GM19455 (cell line): ENCODE measurements around the gene ULBP1.
"Not testable (repeated sequence)": the region's sequence is repeated elsewhere in the genome, so short reads cannot be mapped to it uniquely, and the experiment has no call there.

ENCODE experiments used
- ATAC-seq: cut with Tn5 transposase; IDR thresholded peaks from one replicate; pipeline ENCODE4 v1.9.1; 2021; ENCODE audit not compliant: unreplicated experiment

ULBP1 gene

DNA sequence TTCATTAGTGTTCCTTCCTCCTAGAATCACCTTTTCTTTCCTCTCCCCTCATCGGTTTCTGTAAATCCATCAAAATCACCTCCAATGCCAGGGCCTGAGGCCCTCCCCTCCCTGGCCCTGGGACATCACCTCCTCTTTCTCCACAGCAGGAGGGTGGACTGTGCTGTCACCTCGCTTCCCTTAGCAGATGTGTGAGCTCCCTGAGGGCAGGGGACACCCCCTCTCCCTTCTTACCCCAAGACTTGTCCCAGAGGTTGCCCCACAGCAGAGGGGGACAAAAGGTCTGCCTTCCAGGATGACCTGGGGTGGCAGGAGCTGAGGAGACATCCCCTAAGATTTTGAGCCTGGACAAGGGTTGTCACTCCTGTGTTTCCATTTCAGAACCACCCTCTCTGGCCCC lies 5.9 kb downstream of the ULBP1 start:
- ATAC-seq, result no peak

DNA sequence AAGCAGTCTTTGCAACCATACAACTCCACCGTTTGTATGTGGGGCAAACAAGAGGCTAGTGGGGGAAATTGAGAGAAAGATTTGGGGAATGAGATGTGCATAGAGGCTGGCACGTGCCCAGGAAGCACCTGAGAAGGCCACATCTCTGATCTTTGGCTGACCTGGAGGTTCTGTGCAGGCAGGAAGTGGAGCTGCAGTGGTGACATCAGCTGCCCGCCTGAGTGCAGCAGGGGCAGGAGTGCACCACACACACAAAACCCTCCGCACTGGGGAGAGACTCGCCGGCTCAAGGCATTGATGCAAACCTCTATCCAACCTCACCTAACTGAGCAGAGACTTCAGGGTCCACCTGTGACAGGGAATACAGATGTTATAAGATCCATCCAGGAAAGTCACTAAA lies 10.7 kb downstream of the ULBP1 start:
- ATAC-seq, result not testable (repeated sequence)

DNA sequence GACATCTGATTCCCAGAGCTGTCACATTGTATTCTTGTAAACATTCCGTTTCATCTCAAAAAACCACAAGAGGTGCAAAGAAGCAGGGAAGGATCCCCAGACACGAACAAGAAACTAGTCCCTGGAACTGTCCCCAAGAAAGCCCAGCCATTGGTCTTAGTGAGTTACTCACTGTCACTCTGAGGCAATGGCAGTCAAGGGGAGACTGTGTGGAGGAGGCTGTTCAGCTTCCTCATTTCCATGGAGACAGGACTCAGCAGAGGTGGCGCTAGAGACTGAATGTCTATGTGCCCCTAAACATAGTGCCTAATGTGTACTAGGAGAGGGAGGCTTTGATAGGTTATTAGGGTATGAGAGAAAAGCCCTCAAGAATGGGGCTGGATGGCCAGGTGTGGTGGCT lies 11.1 kb downstream of the ULBP1 start:
- ATAC-seq, result no peak

DNA sequence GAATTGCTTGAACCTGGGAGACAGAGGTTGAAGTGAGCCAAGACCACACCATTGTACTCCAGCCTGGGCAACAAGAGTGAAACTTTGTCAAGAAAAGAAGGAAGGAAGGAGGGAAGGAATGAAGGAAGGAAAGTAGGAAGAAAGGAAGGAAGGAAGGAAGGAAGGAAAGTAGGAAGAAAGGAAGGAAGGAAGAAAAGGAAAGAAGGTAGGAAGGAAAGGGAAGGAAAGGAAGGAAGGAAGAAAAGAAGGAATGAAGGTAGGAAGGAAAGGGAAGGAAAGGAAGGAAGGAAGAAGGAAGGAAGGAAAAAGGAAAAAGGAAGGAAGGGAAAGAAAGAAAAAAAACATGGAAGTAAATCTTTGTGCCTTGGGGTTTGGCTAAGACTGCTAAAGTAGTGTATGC lies 11.7 kb downstream of the ULBP1 start:
- ATAC-seq, result no peak

DNA sequence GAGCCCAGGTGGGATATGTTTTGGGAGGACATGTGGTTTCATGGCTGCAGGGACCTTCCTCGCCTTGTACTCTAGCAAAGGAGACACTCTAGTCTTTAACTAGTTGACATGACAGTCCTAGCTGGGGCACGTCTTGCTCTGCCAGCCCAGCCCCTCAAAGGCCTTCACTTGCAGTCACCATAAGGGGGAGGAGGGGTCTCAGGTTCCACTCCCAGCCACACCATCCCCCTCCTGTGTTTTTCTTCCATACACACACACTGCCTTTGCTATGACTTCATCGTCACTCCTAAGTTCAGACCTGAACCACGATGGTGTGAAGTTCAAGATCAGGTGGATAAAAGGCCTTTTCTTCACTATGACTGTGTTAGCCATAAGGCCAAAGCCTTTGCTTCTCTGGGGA lies 13.5 kb downstream of the ULBP1 start:
- no peak for ATAC-seq

DNA sequence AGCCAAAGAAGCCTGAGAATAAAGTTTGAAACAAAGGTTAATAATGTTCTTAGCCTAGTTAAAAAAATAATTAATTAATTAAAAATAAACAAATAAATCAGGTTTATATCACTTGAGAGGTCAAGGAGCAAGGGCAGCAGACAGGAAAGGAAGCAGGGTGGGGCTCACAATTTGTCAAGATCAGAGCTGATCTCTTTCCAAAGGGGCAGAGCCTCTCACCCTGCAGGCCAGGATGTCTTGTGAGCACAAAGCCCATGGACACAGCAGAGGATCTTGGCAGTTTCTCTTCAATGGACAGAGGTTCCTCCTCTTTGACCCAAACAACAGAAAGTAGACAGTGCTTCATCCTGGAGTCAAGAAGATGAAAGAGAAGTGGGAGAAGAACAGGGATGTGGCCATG lies 14.9 kb downstream of the ULBP1 start:
- ATAC-seq, result no peak

DNA sequence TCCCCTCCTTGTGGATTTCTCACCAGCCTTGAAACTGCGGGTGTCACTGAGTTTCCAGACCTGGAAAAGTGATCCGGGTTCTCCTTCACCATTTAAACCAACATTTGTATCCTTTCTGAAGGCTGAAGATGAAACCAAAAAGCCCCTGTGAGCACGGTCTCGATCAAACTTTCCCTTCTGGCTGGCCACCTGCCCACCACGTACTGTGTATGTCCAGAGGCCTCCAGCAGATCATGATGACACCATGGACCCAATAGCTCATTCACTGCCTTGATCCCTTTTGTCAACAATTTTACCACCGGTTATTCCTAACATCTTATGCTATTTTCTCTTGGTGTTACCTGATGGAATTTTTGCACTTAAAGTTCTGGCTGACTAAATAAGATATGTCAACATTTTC lies 15.6 kb downstream of the ULBP1 start:
- ATAC-seq, result no peak

DNA sequence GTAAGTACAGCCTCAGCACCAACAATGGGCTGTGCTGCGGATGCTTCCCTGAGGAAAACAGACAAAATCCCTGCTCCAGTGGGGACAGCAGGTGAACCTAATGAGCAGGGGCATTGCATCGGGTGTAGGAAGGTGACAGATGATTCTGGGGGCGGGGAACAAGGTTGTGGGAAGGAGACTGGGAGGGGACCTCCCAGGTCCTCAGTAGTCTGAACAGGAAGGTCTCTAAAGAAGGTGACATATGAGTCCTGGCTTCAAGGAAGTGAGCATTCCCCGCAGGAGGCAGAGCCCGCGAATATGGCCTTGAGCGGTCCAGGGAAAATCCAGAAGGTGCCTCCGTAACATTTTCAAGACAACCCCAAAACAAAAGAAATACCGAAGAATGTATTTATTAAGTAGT lies 19.4 kb downstream of the ULBP1 start:
- no peak for ATAC-seq

DNA sequence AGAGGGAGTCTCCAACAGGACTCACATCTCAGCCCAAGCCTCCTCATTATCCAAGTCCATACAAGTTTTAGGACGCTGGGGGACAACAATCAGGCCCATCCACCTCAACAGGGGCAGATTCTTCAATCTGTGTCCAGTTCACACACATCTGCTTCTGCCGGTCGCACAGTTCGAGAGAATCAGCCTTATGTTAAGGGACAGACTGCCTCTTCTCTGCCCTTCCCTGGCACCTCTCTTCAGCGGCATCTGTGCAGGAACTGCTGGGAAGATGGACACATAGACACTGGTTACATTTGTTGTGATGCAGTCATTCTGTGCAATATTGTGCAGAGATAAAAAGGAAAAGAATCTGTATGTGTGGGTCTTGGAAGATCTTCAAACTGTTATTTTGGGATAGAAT lies 21.0 kb downstream of the ULBP1 start:
- ATAC-seq, result no peak

DNA sequence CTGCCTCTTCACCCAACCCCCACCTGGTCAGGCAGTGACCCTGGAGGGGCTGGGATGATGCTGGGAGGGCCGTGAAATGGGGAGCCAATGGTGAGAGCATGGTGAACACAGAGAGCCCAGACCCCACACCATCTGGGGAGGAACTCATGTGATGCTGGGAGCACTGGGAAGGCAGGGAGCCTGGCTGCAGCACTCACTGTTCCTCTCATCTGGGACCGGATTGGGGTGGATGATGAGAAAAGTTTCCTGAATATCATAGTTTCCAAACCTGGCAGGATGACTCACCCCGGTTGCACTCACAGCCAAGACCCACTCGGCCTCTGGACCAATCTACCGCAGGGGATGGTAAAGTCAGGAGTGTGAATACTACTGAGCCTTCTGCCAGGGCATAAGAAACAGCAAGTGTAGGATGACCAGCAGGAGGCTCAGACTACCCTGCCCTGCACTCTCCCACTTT lies 21.8 kb downstream of the ULBP1 start:
- ATAC-seq, result no peak

DNA sequence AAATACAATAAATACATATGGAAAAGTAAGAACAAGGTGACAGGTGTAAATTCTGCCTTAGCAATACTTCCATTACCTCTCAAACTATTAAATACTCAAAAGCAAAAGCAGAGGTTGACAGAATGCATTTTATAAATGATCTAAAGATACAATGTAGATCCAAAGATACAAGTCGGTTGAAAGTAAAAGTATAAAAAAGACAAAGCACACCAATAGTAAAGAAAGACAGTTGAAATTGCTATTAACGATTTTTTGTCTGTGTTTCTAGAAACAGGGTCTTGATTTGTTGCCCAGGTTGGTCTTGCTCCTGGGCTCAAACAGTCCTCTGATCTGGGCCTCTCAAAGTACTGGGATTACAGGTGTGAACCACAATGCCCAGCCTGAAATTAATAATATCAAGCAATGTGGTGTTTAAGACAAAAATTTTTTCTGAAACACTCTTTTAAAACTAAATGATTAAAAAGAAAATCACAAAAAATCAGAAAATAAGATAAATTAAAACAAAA lies 23.9 kb downstream of the ULBP1 start:
- no peak for ATAC-seq

DNA sequence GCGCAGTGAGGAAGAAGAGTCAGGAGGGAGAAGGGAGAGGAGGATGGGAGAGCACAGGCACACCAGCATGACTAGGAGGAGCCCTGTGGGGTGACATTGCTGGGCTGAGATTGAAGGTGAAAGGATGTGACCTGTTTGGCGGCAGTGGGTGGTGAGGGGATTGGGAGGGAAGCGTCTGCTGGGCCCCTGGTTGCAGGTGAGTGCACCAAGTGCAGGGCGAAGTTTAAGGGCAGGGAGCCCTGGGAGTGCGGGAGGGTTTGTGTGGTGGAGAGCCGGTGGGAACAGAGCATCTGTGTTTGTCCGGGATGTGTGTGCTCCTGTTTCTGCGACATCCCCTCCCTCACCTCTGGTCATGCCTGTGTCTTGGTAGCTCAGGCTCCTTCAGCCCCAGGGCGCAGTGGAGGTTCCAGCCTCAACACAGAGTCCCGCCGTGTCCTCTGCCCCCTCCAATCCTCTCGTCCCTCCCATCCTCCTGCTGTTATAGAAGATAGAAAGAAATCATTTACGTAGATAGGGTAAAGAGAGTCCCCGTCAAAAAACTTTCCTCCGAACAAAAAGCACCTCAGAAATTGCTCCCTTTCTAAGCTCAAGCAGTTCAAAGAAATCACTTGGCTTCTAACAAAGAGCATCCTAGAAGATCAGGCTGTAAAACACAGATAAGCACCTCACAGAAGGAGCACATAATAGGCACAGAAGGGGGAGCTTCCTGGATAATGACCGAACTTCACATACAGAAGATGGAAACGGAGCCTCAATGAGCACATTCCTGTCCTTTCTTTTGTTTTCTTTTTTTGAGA lies 25.0 kb downstream of the ULBP1 start:
- ATAC-seq, result no peak

DNA sequence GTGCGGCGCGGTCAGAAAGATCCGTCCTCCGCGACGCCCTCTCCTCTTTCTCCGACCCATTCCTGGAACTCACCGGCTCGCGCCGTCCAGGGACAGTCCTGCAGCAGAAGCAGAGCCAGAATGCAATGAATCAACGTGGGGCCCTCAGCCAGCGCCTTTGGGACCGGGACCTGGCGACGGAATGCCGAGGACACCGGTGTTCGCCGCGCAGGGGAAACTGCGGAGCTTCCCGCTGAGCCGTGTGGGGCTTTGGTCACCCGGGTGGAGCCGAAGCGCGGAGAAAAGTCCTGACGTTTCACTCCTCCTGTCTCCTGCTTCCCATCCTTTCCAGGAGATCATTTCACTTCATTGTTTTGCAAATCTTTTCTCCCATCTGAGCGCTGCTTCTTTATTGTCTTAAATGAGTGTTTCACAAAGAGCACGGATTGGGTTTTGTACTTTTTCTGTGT lies 26.5 kb downstream of the ULBP1 start:
- no peak for ATAC-seq

DNA sequence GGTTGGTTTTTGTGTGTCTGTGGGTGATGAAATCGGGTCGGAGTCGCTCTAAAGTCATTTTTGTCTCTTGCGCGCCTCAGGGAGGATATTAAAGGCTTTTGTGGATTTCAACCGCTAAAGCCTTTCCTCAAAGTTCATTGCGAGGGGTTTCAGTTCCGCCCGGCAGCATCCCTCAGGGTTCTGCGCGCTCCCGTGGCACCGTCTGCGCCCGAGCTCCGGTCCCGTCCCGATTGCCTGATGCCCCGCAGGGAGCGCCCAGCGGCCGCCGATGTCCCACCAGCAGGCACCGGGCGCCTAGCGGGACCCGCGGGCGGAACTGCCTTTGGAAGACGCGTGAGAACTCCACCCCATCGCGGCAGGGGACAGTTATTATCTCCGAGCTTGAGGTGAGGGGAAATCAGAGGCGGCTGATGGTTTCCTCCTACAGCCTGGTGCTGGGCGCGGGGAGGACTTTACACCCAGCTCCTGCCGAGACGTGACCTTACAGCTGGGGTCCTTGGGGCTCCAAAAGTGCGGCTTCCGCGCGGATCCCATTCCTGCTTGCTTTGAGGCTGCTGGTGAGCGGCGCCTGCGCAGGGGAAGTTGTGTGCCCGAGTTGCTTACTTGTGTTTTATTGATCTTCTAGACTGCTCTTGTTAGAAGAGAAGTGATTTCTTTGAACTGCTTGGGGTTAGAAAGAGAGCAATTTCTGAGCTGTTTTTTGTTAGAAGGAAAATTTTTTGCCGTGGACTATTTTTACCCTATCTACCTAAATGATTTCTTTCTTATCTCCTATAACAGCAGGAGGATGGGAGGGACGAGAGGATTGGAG lies 27.1 kb downstream of the ULBP1 start:
- no peak for ATAC-seq

DNA sequence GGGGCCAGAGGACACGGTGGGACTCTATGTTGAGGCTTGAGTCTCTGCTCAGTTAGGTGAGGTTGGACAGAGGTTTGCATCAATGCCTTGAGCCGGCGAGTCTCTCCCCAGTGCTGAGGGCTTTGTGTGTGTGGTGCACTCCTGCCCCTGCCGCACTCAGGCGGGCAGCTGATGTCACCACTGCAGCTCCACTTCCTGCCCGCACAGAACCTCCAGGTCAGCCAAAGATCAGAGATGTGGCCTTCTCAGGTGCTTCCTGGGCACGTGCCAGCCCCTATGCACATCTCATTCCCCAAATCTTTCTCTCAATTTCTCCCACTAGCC lies 27.7 kb downstream of the ULBP1 start:
- not testable (repeated sequence) for ATAC-seq

DNA sequence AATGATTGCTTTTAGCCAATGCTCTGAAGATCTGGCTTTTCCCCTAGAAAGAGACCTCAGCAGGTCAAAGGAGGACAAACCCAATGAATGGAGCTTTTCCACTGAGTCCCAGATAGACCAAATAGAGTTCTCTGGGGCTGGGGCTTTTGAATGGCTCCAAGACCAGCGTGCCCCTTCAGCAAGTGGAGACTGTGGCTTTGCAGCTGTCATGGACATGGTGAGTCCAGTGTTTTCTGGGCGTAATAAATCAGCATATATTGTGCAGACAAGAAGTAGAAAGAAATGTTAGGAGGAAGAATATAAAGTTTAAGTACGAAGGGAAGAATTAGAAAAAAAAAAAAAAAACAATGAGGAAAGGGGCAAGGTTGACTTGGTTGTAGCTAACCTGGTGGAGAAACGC lies 28.1 kb downstream of the ULBP1 start:
- ATAC-seq, result no peak

DNA sequence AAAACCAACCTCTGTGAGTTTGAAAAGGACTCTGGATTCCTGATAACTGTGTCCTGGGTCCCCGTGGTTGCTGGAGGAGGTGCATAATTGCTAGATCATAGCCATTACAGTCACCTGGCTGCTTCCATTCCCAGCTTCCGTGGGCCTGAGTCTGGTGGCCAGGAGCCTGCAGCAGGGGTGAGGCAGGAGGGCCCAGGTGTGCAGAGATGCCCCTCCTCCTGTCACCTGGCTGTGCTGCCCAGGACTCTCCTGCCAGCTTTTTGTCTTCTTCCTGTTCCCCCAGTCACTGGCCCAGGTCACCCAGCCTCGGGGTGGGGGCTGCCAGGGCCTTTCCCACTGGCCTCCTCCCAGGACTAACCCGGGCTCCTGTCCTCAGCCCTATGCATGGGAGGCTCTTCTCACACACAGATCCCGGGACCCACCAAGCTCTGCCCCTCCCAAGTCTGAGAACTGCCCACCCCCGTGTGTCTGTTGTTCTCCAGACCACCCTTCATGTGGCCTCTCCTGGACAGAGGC lies 31.6 kb downstream of the ULBP1 start:
- ATAC-seq, result no peak

DNA sequence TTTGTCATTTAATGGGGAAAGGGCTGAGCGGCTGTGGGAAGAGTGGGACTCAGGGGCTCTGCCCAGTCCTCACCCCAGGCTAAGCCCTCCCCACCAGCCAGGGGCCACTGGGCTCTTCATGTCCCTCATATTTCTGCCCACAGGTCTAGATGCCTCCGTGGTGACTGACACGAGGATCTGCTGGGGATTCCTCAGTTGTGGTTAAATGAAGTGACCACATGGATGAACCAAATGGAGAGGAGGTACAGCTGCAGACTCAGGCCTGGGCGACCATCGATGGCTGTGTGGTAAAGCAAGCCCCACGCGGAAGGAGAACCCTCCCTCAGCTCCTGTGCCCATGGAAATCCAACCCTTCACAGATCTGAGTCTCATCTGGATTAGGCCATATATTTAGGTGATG lies 32.2 kb downstream of the ULBP1 start:
- no peak for ATAC-seq

DNA sequence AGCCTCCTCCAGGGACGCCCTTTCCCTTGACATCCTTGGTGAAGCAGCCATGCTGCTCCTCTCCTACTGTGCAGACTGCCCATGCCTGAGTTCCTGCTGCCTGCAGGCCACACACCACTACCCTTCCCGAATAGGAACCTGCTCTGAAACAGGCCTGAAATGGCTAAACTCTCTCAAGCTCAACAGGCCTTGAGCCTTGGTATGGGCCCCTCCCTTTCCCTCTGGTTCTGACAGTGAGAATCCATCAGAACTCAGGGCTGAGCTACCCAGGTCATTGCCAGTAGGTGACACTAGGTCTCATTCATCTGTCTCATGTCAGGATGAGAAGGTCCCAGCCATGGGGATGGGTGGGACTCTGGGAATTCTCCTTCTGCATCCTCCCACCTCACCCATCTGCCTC lies 35.9 kb downstream of the ULBP1 start:
- no peak for ATAC-seq

DNA sequence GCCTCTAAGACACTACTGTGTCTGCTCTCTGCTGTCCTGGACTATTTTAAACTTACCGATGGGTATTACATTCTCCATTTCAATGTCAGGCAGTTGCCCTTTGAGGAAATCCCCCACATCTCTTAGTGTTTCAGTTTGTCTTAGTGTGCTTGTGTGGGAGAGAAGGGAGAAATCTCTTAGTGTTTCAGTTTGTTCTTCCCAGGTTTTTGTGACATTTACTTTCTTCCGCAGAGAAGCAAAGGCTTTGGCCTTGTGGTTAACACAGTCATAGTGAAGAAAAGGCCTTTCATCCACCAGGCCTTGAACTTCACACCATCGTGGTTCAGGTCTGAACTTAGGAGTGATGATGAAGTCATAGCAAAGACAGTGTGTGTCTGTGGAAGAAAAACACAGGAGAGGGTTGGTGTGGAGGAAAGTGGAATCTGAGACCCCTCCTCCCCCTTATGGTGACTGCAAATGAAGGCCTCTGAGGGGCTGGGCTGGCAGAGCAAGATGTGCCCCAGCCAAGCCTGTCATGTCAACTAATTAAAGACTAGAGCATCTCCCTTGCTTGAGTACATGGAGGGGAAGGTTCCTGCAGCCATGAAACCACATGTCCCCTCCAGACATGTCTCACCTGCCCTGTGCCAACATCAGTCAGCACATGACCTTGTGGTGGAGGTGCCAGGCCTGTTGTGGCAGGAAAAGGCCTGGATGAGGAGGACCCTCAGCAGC lies 37.7 kb downstream of the ULBP1 start:
- no peak for ATAC-seq

DNA sequence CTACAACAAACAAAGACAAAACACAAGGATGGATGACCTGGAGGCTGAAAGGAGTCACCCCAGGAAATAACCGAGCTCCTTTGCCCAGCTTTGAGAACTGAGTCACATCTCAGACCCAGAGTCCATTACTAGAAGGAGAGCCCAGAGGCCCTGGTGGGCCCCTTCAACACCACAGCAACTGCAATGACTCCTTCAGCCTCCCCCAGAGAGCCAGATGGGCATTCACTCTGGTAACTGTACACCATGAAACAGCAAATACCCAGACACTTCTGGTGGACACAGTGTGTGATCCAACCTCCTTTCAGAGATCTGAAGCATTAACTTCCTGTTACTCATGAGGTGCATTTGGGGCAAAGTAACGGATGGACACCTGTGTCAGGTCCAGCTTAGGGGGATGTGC lies 39.0 kb downstream of the ULBP1 start:
- ATAC-seq, result no peak
